AG20443 (cell line): ENCODE measurements around the gene OR10H3.
"Not testable (repeated sequence)": the region's sequence is repeated elsewhere in the genome, so short reads cannot be mapped to it uniquely, and the experiment has no call there.

Source experiments
- DNase-seq: peaks from one replicate; pipeline ENCODE4 v3.0.0; 2012; ENCODE audit warnings: low spot score, mixed read lengths

The OR10H3 gene, protein sequence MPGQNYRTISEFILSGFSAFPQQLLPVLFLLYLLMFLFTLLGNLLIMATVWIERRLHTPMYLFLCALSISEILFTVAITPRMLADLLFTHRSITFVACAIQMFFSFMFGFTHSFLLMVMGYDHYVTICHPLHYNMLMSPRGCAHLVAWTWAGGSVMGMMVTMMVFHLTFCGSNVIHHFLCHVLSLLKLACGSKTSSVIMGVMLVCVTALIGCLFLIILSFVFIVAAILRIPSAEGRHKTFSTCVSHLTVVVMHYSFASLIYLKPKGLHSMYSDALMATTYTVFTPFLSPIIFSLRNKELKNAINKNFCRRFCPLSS

DNA sequence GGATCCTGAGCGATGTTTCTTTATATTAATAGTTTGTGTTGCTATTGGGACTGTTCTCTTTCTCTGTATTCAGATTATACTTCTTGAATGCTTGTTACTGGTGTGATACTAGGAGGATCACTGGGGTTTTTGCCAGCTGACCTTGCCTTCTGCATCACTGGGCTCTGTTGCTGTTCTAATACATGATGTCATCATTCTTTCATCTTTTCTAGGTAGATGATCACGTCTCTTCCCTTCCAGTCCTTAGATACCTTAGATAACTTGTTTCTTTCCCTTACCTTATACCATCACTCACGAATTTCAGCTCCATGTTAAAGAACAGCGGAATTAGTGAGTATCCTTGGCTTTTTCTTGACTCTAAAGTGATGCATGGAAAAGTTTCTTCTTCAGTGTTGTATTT, at the start of gene OR10H3:
OR10H3 (plus strand) TSS at position 264 of the 400 bp plus-strand sequence. CDS start 3,408 bp downstream, outside the sequence.
- DNase-seq: no peak

DNA sequence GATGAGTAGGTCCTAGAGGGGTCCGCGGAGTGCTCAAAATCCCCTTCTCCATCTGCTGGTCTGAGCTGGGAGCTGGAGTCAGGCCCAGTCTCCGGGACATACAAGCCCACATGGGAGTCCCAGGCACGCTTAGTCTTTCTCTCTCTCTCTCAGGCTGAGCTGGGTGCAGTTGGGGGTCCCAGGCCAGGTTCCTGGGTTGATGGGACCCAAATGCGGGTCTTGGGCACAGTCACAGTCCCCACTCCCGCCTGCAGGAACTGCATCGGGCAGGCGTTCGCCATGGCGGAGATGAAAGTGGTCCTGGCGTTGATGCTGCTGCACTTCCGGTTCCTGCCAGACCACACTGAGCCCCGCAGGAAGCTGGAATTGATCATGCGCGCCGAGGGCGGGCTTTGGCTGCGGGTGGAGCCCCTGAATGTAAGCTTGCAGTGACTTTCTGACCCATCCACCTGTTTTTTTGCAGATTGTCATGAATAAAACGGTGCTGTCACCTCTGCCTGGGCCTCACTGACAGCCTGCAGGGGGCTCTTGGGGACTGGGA, 41.1 kb upstream of the OR10H3 start:
- no peak for DNase-seq

DNA sequence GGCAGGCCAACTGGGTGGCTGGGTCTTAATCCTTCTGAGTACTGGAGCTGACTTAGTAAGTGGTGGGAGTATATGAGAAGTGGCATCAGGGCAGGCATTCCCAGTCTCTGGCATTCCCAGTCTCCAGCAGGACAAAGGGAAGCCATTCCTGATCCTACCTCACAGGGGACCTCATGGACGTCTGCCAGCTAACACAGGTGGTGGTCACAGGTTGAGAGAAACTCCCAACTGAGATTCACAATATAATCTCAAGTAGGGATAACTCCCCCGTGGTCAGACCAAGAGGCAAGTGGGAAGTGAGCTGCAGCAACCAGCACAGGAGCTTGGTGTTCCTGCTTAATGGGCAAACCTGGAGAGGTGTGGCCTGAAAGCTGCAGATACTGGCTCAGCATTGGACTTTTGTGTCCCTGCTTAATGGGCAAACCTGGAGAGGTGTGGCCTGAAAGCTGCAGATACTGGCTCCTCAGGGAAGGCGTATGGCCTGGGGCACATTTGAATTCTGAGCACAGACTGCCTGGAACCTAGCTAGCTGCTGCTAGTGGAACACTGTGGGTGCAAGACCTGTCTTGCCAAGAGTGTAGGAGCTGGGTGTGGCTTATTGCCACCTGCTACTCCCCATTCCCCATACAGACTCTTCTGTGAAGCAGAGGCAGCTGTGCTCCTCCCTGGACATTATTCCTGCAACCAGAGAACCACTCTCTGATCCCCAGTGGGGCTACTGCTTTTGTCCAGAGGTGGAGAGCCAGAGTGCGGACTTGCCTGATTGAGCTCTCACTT, 35.8 kb upstream of the OR10H3 start:
- DNase-seq: no peak

DNA sequence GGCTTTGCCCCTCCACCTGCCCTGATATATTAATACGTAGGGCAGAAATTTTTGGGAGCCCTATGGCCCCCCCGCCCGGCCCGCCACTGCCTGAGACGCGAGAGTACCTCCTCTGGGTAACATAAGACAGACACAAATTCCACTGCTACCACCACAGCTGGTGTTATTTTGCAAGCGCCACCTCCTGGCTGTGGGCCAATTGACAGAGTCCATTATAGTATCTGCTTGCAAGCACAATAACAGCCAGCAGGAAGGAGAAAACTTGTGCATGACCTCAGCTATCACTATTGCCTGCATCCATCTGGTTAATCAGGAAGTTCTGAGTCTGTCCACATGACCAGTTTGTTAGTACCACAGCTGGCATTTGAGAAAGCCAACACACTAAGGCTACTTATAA, 35.3 kb upstream of the OR10H3 start:
- no peak for DNase-seq

DNA sequence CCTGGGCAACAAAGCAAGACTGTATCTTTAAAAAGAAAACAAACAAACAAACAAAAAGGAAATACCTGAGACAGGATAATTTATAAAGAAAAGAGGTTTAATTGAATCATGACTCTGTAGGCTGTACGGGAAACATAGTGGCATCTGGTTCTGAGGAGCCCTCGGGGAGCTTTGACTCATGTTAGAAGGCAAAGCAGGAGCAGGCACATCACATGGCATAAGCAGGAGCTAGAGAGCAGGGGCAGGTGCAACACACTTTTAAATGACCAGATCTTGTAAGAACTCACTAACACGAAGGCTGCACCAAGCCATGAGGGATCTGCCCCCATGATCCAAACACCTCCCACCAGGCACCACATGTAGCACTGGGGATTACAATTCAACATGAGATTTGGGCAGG, 23.1 kb upstream of the OR10H3 start:
- DNase-seq: no peak

DNA sequence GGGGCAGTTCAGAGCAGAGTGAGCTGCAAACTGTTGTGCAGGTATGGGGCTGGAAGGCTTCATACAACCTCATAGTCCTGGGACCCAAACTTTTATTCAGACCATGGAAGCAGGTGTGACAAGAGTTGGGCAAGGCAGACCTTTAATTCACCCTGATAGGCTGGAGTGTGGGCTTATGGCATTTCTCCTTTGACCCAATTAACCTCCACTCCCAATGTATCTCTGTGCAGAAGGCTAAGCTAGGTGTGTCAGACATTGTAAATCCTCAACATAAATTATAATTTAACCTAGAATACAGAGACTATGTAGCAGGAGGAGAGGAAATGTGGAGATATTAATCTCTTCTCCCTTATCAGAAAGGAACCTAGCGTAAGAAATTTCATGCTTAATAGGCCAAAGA, 22.1 kb upstream of the OR10H3 start:
- DNase-seq: no peak

DNA sequence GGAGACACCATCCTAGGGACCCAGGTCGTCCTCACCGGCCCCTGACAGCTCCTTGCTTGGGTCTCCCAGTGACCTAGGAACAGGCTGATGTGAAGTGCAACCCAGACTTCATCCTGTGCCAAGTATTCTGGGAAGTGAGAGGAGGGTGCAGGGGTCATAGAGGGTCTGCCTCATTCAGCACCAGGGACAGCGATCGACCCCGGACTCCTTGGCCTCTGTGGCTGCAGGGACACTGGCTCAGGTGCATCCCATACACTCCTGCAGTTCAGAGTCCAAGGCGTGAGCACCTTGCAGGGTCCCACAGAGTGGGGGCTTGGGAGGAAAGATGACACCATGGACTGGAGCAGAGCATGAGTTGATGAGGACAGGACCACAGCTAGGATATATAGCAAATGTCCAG, 20.0 kb upstream of the OR10H3 start:
- DNase-seq: no peak

DNA sequence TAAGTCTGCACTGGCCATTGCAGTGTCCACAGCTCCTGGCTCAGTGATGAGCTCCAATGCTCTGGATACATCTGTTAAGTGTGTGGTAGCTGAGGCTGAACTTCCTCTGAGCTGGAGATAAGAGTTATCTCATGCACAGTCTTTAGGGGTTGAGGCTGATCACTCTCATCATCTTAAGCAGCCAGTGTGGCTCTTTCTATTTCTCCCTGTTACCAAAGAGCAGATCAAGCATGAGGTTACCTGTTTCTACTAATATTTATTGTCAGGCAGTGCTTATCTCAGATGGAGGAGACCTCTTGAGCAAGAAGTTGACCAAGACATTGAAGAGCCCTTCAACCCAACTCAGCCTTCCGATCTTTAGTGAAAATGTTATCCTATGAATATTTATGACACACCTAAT, 16.5 kb upstream of the OR10H3 start:
- no peak for DNase-seq

DNA sequence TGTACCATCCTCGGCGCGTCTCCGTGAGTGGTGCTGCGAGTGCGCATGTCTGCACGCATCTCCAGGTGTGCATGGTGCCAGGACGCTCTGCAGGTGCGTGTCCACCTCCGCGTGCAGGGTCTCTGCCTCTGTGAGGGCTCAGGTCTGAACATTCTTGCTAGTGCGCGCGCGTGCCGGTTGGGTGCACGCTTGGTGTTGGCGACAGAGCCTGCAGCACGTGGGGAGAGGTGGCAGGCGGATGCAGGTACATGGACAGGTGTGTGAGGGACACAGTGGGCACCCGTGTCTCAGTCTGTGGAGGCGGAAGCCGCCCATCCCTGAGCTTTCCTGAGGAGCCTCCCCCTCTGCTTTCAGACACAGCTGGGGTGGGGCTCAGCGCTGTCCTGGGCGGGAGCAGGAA, 14.8 kb upstream of the OR10H3 start:
- no peak for DNase-seq

DNA sequence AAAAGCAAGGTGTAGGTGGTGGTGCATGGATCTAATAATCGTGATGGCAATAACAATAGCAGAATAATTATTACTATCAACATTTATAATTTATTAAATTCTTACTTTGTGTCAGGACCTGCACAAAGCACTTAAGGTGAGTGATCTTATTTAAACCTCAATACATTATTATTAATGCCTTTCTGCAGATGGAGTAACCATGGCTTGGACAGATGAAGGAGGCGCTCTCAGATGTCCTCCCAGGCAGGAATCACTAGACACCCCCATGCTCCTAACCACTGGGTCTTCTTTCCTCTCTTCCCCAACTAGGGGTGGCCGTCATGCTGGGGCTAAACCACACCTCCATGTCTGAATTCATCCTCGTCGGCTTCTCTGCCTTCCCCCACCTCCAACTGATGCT, 10.1 kb upstream of the OR10H3 start, which contains the start of gene OR10H2:
OR10H2 (plus strand) TSS at position 301 of the 400 bp plus-strand sequence; CDS start at position 321, 20 bp downstream.
- no peak for DNase-seq

DNA sequence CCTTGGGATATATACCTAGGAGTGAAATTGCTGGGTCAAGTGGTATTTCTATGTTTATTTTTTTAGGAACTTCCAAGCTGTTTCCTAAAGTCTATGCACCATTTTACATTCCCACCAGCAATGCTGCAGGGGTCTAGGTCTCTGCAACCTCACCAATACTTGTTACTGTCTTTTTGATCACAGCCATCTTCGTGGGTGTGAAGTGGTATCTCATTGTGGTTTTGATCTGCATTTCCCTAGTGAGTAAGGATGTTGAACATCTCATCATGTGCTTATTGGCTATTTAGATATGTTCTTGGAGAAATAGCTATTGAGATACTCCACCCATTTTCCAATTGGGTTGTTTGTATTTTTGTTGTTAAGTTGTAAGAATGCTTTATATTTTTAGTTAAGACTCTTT, 7.2 kb upstream of the OR10H3 start:
- no peak for DNase-seq

DNA sequence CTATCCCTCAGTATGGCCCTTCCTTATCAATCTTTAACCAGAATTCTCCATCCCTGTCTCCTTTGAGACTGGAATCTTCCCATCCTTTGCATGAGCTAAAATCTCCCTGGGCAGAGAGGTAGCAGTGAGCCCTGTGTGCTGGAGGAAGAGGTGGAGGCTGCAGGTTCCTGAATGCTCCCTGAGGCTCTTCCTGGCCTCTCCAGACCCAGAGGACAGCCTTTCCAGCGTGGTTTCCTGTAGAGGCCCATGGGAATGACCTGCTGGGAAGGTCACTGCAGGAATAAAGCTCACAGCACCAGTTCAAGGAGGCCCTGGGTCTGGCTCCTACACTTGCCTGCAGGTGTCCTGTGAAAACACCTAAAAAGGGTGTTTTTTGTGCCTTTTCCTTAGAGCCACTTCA, 5.4 kb upstream of the OR10H3 start:
- DNase-seq: no peak

DNA sequence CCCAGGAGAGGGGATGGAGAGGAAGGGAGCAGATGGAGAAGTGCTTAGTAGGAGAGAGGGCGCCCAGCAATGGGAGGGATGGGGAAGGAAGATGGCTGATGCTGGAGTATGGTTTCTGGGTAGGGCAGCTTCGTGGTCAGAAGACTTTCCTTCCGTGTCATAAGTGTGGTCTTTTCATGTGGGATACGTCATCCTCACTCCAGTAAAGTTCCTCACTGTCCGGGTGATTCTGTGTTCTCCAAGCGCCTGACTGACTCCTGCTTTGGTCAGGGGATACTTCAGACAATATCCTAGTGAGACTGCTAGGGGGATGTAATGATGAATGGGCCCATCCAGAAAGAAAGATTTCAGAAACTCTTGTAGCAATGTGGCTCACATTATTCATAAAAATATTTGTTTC, 3.9 kb upstream of the OR10H3 start:
- DNase-seq: no peak

DNA sequence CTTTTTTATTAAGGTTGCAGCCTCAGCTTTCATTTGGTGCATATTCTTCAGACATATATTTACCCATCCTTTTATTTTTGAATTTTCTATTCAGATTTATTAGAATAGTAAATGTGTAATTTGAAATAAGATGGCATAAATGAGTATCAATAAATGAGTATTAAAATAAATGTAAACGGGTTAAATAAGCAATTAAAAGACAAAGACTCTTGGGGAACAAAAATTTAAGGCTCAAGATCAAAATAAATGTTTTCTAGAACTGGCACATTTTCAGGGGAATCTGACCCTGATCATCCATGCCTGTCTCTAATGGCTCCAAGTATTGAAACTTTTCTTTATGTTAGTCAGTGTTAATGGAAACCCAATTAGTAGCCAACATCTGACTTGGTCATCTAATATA, 3.0 kb downstream of the OR10H3 start:
- no peak for DNase-seq

DNA sequence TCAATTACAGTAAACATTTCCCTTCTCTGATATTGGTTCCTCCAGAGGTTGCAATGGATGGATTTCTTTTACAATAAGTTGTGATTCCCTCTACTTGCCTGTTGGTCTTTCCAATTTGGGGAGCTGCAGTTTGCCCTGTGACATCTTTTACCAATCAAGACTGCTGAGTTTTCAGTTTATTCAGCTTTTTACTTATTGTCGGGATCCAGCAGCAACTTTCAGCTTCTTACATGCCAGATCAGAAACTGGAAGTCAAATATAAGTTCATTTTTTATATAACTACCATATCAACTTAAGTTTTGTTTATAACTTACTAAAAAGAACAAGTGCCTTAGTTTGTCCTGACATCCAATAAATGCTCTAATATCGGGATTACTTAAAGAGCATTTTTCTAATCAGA, 10.5 kb downstream of the OR10H3 start:
- DNase-seq: no peak

DNA sequence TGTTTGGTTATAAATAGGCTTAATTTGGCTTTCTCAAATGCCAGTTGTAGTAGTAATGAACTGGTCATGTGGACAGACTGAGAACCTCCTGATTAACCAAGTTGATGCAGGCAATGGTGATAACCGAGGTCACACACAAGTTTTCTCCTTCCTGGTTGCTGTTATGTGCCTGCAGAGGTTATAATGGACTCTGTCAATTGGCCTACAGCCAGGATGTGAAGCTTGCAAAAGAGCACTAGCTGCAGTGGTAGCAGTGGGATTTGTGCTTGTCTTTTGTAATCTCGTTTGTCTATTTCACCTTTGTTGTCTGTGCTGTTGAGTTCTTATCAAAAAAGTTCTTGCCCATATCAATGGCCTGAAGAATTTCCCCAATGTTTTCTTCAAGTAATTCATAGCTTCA, 20.6 kb downstream of the OR10H3 start:
- no peak for DNase-seq

DNA sequence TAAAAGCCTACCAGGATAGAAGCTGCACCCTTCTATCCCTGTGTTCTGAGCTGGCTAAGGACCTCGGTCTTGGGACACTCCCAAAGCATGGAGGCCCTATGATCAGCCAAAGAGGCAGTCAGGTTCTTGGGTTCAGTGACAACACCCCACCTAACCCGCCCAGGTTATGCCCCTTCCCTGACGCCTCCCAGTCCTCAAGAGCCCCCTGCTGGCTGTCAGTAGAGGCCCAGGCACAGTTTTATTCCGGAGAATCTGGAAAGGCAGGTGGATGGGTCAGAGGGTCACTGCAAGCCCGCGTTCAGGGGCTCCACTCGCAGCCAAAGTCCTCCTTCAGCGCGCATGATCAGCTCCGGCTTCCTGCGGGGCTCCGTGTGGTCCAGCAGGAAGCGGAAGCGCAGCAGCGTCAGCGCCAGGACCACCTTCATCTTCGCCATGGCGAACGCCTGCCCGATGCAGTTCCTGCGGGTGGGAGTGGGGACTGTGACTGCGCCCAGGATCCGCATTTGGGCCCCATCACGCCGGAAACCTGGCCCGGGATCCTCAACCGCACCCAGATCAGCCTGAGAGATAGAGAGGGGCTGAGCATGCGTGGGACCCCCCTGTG, 22.3 kb downstream of the OR10H3 start:
- DNase-seq: no peak

DNA sequence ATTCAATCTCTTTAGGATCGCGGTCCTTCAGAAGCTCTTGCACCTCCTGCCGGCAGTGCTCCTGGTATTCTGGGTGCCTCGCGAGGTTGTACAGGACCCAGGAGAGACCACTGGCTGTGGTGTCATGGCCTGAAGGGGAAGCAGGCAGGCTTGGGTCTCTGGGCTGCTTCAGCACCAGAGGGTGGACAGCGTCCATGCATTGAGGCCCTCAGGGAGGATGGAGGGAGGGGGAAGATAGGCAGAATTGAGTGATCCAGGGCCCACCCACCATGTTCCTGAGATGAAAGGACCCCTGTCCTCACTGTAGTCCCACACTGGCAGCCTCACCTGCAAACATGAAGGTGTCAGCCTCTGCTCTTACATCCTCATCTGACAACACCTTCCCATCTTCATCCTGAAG, 31.8 kb downstream of the OR10H3 start:
- no peak for DNase-seq

DNA sequence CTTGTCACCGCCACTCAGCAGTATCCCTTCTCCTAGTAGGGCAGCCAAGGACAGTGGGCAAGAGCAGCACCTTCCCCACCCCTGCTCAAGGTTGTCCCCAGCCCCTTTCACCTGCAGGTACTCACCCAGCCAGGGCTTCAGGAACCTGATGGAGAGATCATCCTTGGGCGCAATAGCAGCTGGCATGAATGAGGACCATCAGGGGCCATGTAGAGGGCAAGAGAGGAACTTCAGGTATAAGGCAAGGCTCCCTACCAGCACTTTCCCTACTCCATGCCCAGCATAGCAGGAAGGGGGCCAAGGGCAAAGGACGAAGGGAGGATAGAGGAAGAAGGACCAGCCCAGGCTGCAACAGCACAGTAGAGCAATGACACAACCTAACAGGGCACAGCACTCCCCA, 36.4 kb downstream of the OR10H3 start:
- not testable (repeated sequence) for DNase-seq

DNA sequence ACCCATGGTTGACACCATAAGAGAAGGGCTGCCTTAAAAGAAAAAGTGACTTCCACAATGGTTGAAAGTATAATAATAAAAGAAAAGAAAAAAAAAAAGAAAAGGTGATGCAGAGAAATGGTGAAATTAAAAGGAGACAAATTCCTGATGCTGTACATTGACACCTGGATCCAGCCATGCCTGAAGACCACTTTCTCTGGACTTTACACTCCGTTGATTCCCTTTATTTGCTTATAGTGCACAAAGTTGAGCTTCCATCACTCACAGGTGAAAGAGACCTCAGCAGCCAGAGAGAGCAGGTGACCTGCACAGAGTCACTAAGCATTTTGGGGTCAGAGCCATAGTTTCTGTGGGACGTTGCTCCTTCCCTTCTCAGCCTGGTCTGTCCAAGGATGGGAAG, 37.5 kb downstream of the OR10H3 start:
- DNase-seq: no peak

DNA sequence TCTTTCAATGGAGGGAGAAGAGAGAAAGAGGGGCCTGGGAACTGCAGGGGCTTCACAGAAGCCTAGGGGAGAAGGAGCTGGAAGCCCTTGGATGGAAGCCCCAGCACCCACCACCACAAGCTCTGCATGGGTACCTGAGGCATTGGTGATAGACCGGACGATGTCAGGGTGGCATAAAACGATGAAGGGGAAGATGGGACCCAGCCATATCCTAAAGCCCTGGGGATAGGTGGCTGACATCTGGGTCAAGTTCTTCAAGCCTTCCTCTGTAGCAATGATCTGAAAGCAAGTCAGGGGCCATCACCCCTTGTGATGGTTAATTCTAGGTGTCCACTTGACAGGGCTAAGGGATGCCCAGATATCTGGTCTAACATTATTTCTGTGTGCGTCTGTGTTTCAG, 38.5 kb downstream of the OR10H3 start:
- DNase-seq: no peak

DNA sequence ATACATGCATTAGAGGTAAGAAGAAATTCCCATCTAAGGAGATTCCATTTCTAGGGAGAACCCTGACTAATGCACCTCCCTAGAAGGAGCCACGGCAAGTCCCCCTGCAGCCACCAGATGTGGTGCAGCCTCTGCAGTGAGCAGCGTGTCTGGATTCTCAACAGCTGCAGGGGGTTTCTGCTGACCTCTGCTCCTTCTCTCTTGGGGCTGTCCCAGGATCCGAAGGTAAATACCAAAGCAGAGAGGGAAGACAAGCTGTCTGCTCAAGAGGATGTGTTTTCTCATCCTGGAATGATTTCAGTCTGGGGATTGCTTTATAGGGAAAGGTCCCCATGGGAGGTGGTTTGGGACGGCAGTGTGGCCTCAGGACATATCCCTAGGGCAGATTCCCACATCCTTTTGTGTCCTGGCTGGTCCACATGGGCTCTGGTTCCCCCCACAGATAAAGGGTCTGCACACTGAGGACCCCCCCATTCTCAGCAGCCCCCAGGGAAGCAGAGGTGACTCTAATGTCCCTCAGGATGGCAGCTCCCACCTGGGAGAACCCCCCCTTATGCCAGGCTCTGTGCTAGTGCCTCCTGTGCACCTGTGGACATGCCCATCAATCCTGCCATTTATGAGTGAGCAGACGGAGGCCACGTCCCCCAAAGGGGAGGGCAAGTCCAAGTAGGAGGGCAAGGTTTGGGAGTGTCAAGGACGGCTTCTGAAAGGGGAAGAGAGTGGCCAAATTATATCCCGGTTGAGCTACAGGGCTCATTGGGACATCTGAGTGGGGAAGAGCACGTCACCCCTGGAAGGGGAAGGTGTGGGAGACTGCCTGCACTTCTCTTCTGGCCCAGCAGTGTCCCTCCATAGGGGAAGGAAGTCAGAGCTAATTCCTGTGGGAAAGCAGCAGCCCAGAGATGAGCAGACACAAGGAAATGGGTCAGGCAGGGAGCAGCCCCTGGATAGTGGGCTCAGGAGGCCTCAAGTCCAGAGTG, 39.5 kb downstream of the OR10H3 start:
- DNase-seq: no peak
